NB4 (cell line): Measurements from ENCODE around the gene SNX32.

Source experiments
- CTCF ChIP-seq: IDR thresholded peaks from one replicate; pipeline ENCODE4 v1.5.1; 2012; ENCODE audit warnings: low read depth, low read length
- MYC ChIP-seq: IDR thresholded peaks from 2 replicates; pipeline ENCODE4 v1.6.1; 2011; ENCODE audit warnings: low read depth, low read length
- POLR2A ChIP-seq: IDR thresholded peaks from 2 replicates; pipeline ENCODE4 v1.6.1; 2011; ENCODE audit warnings: mild to moderate bottlenecking; ENCODE audit not compliant: insufficient read length; ENCODE audit errors: extremely low read depth
- TF ChIP-seq, protein P1 (sequence below): IDR thresholded peaks from 2 replicates; pipeline ENCODE4 v1.6.1; 2011; ENCODE audit warnings: low read depth, low read length

DNA sequence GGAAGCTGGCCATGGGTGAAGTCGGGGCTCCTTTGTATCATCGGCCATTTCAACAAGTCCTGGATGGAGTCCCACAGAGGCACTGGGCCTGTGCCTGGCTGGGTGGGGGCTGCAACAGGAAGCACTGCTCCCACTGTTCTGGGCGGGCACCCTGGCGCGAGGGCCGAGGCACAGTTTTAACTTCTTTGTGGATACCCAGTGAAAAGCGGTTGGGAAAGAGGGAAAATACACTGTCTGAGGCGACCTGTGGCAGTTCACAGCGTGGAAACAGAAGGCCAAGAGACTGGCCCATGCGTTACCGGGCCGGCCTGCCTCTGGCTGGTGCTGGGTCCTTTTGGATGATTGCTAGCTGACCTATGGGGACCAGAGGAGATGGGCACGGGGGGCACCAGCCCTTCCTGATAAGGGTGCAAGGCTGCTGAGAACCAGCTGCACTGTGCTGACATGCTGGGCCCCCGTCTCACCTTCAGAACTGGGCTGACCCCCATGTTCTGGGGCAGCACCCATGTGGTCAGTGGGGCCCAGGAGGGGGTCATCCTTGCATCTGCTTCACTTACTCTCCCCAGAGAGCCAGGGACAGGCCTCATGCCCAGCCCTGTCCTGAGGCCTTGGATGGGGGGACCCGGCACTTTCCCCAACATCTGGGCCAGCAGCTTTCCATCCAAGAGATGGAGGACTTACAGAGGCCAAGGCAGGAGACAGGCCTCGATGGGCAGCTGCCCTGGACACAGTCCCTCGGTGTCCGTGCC is 42.7 kb upstream of the SNX32 start:
- TF ChIP-seq CTCF (no peak), POLR2A (no peak), MYC (no peak)
- TF ChIP-seq, protein P1, sequence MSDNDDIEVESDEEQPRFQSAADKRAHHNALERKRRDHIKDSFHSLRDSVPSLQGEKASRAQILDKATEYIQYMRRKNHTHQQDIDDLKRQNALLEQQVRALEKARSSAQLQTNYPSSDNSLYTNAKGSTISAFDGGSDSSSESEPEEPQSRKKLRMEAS = no peak
